ENCODE measurements around the gene HS1BP3. TPM values are rescaled to one million over a fixed set of nuclear protein-coding genes. Genes with fewer than 3 reads are reported as not detected.

Gene HS1BP3
- total RNA-seq, 1 experiment from 2014 or later = 28.0 TPM

DNA sequence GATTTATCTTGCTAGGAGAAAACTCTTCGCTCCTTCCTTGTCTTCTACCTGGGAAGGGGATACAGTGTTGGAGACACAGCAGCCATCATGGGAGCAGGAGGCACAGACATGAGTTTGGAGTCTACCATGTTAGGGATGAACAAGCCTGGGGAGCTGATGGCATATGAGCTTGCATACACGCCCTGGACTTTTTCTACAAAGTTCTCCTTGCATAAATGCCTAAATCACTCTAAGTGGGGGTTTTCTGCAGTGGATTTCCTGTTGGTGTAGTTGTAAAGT, 3.6 kb upstream of the HS1BP3 start:
- H3K27me3 ChIP-seq = peaks cover 1% of the 10 kb centered on the region; the same call in 1 of the 2 replicates
- no peak for DNase-seq
- H3K36me3 ChIP-seq = no peaks in the 10 kb centered on the region
- no peak overlapping the region for H3K4me3 ChIP-seq
- H3K9me3 ChIP-seq = no peaks in the 10 kb centered on the region

- Histone ChIP-seq H3K9me3 (no peaks in the 10 kb centered on the region), H3K36me3 (no peaks in the 10 kb centered on the region), H3K27me3 (no peaks in the 10 kb centered on the region), H3K4me3 (no peak overlapping the region)
- DNase-seq = no peak
Measured at GRCh38 chr2:20653695-20654534, 3.0 kb upstream of the HS1BP3 start.

DNA sequence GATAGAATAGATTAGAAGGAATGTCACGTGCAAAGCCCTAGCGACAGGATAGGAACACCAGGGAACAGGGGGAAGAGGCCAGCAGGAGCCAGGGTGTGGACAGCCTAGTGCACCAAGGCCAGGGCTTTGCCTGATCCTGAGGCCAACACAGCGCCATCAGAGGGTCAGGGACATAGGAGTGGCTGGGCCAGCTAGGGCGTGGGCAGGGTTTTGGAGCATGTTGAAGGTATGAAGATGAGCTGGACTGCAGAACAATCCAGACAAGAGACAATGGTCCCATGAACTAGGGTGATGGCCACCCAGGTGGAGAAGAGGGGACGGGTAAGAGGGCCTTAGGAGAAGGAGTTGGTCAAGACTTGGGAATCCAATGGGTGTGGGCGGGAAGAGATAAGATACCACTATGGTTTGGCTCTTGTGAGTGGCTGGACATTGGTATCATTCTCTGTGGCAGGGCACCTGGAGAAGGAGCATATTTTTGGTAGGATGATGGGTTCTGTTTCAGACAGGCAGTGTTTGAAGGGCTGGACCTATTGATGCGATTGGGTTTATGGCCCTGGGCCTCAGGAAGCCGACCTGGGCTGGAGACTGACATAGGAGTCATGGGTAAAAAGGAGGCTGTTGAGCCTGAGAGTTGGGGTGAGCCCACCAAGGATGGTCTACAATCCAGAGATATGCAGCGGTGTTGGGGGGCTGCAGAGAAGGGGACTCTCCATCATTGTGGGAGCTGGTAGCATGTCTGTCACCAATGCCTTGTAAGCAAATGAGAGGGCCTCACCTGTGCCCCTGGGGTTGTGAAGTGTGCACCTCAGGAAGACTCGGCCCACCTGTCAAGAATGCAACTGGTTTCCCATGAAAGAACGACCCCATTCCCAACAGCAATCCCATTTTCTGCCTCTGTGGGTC, 2.0 kb upstream of the HS1BP3 start:
- DNase-seq = no peak
- H3K4me3 ChIP-seq = no peak overlapping the region
- no peaks in the 10 kb centered on the region for H3K9me3 ChIP-seq
- H3K36me3 ChIP-seq = no peaks in the 10 kb centered on the region
- no peaks in the 10 kb centered on the region for H3K27me3 ChIP-seq

GRCh38 chr2:20652141-20652540, 1.2 kb upstream of the HS1BP3 start:
- no peaks in the 10 kb centered on the region for H3K27me3 ChIP-seq
- H3K36me3 ChIP-seq = no peaks in the 10 kb centered on the region
- H3K9me3 ChIP-seq = no peaks in the 10 kb centered on the region
- H3K4me3 ChIP-seq = no peak overlapping the region
- no peak for DNase-seq

GRCh38 chr2:20651731-20652099, 817 bp upstream of the HS1BP3 start:
- no peaks in the 10 kb centered on the region for H3K9me3 ChIP-seq
- DNase-seq = no peak
- H3K4me3 ChIP-seq = peak overlapping the region; percentile 89
- H3K27me3 ChIP-seq = no peaks in the 10 kb centered on the region
- no peaks in the 10 kb centered on the region for H3K36me3 ChIP-seq

DNA sequence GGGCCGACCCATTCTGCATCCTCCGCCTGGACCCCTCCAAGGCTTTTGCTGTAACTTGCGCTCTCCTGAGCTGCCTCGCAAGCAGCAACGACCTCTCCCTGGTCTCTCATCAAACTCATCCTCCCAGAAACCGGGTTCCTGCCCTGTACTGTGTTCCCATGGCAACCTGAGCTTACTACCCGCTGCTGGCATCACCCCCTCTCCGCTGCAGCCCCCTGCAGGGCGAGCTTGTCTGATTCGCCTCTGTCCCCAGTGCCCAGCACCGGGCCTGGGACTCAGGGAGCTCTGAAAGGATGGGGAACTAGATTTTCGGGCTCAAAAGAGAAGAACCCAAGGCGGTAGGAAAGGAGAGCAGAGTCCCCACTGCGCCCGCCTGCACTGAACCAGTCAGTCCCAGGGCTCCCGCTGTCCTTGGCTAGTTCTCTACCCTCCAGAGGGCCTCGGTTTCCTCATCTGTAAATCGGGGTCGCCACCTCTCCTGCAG, 463 bp downstream of the HS1BP3 start:
- Histone ChIP-seq H3K36me3 (no peaks in the 10 kb centered on the region), H3K27me3 (no peaks in the 10 kb centered on the region), H3K9me3 (no peaks in the 10 kb centered on the region), H3K4me3 (peak overlapping the region; percentile 89)
- no peak for DNase-seq

DNA sequence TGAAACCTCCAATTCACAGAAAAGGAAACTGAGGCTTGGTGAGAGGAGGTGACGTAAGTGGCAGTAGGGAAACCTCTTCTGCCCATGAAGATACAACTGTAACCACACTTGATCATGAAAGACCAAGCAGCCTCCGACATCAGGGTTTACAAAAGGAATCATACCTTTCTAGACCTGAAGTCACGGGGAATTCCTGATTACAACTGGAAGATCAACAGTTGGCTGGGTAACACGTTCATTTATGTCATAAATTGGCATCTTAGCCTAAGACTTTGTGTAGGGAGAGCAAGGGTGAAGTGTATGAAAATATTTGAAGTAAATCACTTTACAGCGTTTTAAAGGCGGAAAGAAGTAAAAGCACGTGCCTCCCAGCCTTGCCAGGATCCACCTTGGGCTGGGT, 922 bp downstream of the HS1BP3 start:
- Histone ChIP-seq H3K36me3 (no peaks in the 10 kb centered on the region), H3K4me3 (peak overlapping the region; percentile 89), H3K9me3 (no peaks in the 10 kb centered on the region), H3K27me3 (no peaks in the 10 kb centered on the region)
- DNase-seq = no peak

- no peaks in the 10 kb centered on the region for H3K9me3 ChIP-seq
- no peak for DNase-seq
- no peaks in the 10 kb centered on the region for H3K27me3 ChIP-seq
- H3K36me3 ChIP-seq = no peaks in the 10 kb centered on the region
- H3K4me3 ChIP-seq = no peak overlapping the region
Measured at GRCh38 chr2:20649576-20649975, 1.3 kb downstream of the HS1BP3 start.

DNA sequence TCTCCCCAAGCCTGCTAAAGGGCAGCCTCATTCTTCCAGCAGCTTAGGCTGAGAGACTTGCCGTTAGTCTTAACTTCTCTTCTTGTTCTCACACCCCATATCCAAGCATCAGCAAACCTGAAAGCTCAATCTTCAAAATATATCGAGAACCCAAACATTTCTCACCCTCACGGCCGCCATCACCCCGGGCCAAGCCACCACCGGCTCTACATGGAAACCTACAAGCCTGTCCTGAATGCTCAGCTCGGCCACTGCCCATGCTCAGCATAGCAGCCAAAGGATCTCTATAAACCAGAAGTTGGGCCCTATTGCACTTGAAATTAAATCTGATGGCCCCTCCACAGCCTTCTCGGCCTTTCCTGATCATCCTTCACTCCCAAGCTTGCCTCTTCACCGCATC, 2.1 kb downstream of the HS1BP3 start:
- no peak for DNase-seq
- Histone ChIP-seq H3K36me3 (no peaks in the 10 kb centered on the region), H3K9me3 (no peaks in the 10 kb centered on the region), H3K27me3 (no peaks in the 10 kb centered on the region), H3K4me3 (no peak overlapping the region)

GRCh38 chr2:20648206-20648605, 2.7 kb downstream of the HS1BP3 start:
- H3K36me3 ChIP-seq = no peaks in the 10 kb centered on the region
- H3K27me3 ChIP-seq = no peaks in the 10 kb centered on the region
- no peak for DNase-seq
- H3K9me3 ChIP-seq = no peaks in the 10 kb centered on the region
- no peak overlapping the region for H3K4me3 ChIP-seq

- H3K4me3 ChIP-seq = no peak overlapping the region
- no peaks in the 10 kb centered on the region for H3K36me3 ChIP-seq
- DNase-seq = no peak
- no peaks in the 10 kb centered on the region for H3K27me3 ChIP-seq
- H3K9me3 ChIP-seq = no peaks in the 10 kb centered on the region
Measured at GRCh38 chr2:20647738-20648137, 3.2 kb downstream of the HS1BP3 start.

- no peak for DNase-seq
- Histone ChIP-seq H3K9me3 (no peaks in the 10 kb centered on the region), H3K4me3 (no peak overlapping the region), H3K27me3 (no peaks in the 10 kb centered on the region), H3K36me3 (no peaks in the 10 kb centered on the region)
Measured at GRCh38 chr2:20647211-20647610, 3.7 kb downstream of the HS1BP3 start.

DNA sequence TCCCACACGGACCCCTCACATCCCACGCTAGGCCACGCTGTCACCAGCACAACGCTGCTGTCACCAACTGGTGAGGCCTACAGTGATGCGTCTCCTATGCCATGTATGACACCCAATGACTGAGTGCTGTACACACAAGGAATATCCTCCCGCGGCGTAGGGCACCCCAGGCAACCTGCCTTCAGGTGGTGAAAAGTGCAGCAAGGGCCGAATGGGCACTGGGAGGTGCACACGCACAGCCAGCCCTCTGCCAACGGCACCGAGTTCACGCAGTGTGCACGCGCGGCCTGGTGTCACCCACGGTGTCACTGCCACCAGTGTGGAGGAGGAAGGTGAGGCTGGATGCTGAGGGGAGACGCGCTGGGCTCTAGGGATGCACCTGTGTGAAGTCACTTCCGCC, 4.5 kb downstream of the HS1BP3 start:
- Histone ChIP-seq H3K27me3 (no peaks in the 10 kb centered on the region), H3K9me3 (no peaks in the 10 kb centered on the region), H3K4me3 (no peak overlapping the region), H3K36me3 (no peaks in the 10 kb centered on the region)
- no peak for DNase-seq

GRCh38 chr2:20645761-20646160, 5.1 kb downstream of the HS1BP3 start:
- H3K4me3 ChIP-seq = no peak overlapping the region
- DNase-seq = no peak
- no peaks in the 10 kb centered on the region for H3K27me3 ChIP-seq
- no peaks in the 10 kb centered on the region for H3K9me3 ChIP-seq
- H3K36me3 ChIP-seq = no peaks in the 10 kb centered on the region

GRCh38 chr2:20645301-20645701, 5.6 kb downstream of the HS1BP3 start:
- H3K9me3 ChIP-seq = no peaks in the 10 kb centered on the region
- H3K36me3 ChIP-seq = no peaks in the 10 kb centered on the region
- no peaks in the 10 kb centered on the region for H3K27me3 ChIP-seq
- no peak overlapping the region for H3K4me3 ChIP-seq
- DNase-seq = no peak

GRCh38 chr2:20643826-20644225, 7.1 kb downstream of the HS1BP3 start:
- Histone ChIP-seq H3K9me3 (no peaks in the 10 kb centered on the region), H3K27me3 (no peaks in the 10 kb centered on the region), H3K36me3 (no peaks in the 10 kb centered on the region), H3K4me3 (no peak overlapping the region)
- no peak for DNase-seq

DNA sequence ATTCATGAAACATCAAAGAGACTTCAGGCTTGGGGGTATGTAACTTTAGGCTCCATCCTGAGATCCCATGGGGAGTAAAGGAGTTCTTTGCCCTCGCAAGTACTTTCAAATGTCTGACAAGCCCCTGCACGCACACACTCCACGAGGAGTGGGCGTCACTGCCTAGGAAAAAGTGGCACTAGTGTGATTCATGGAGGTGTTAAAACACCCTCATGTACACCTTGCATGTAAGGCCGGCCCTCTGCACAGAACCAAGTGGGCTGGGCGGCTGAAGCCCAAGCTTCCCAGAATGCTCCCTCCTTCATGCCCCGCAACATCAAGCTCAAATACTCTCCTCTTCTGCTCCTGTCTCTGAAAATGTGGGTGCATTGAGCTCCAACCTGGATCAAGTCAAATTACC, 7.8 kb downstream of the HS1BP3 start:
- DNase-seq = no peak
- Histone ChIP-seq H3K36me3 (no peaks in the 10 kb centered on the region), H3K9me3 (no peaks in the 10 kb centered on the region), H3K27me3 (no peaks in the 10 kb centered on the region), H3K4me3 (no peak overlapping the region)
